Activated CD4-positive, alpha-beta T cell treated with anti-CD3 and anti-CD28 coated beads, Interleukin-2, amount 50 U/mL, for 1 hour (primary cell): ENCODE results near the gene TGFB1.
A peak's percentile ranks its signal among the peaks of the same experiment; 100 is the strongest.
"Not testable (repeated sequence)": the region's sequence is repeated elsewhere in the genome, so short reads cannot be mapped to it uniquely, and the experiment has no call there.

Experiments
- DNase-seq: peaks from one replicate; pipeline ENCODE4 v3.0.0-alpha.2; 2020

TGFB1 gene

GRCh38 chr19:41353466-41354342, at the start of gene TGFB1:
TGFB1 (minus strand) TSS chr19:41353922; CDS start chr19:41353044, 878 bp downstream.
- DNase-seq = peak; percentile 95

- no peak for DNase-seq
These were observed 48.3 kb upstream of the TGFB1 start for GRCh38 chr19:41402010-41402409.

- DNase-seq = no peak
These were observed 47.8 kb upstream of the TGFB1 start for GRCh38 chr19:41401483-41401882.

- no peak for DNase-seq
These were observed 45.8 kb upstream of the TGFB1 start for GRCh38 chr19:41399525-41399924.

GRCh38 chr19:41399091-41399490, 45.4 kb upstream of the TGFB1 start:
- no peak for DNase-seq

- DNase-seq = no peak
These were observed 44.9 kb upstream of the TGFB1 start for GRCh38 chr19:41398598-41398997.

GRCh38 chr19:41398050-41398418, 44.3 kb upstream of the TGFB1 start:
- no peak for DNase-seq

- DNase-seq = peak; percentile 99
These were observed 43.6 kb upstream of the TGFB1 start, which contains the start of the genes BCKDHA and EXOSC5 for GRCh38 chr19:41397086-41398049. BCKDHA (plus strand) TSS chr19:41397818; CDS start chr19:41397828, 10 bp downstream. EXOSC5 (minus strand) TSS chr19:41397359; CDS start chr19:41397328, 31 bp downstream.

GRCh38 chr19:41395355-41395754, 41.6 kb upstream of the TGFB1 start:
- DNase-seq = no peak

- no peak for DNase-seq
These were observed 39.1 kb upstream of the TGFB1 start for GRCh38 chr19:41392775-41393174.

- DNase-seq = no peak
These were observed 37.9 kb upstream of the TGFB1 start for GRCh38 chr19:41391618-41392017.

- no peak for DNase-seq
These were observed 32.7 kb upstream of the TGFB1 start for GRCh38 chr19:41386442-41386841.

- no peak for DNase-seq
These were observed 30.6 kb upstream of the TGFB1 start for GRCh38 chr19:41384351-41384750.

GRCh38 chr19:41381536-41381935, 27.8 kb upstream of the TGFB1 start:
- DNase-seq = not testable (repeated sequence)

- DNase-seq = no peak
These were observed 24.4 kb upstream of the TGFB1 start for GRCh38 chr19:41377977-41378709.

- no peak for DNase-seq
These were observed 23.3 kb upstream of the TGFB1 start for GRCh38 chr19:41376998-41377365.

GRCh38 chr19:41376241-41376997, 22.7 kb upstream of the TGFB1 start, which contains the start of gene TMEM91:
TMEM91 (plus strand) TSS chr19:41376533; CDS start chr19:41378310, 1,777 bp downstream.
- DNase-seq = no peak

GRCh38 chr19:41373993-41374392, 20.3 kb upstream of the TGFB1 start:
- no peak for DNase-seq

- DNase-seq = no peak
These were observed 18.8 kb upstream of the TGFB1 start for GRCh38 chr19:41372501-41372900.

GRCh38 chr19:41371541-41371940, 17.8 kb upstream of the TGFB1 start:
- DNase-seq = no peak

- not testable (repeated sequence) for DNase-seq
These were observed 17.4 kb upstream of the TGFB1 start for GRCh38 chr19:41371119-41371518.

GRCh38 chr19:41369769-41370168, 16.0 kb upstream of the TGFB1 start:
- DNase-seq = no peak
